HEK293 (cell line): ENCODE measurements around the gene PTPRF.

ENCODE experiments used
- AEBP2 ChIP-seq: fragments of 450-650 bp; formaldehyde crosslinking; IDR thresholded peaks from 2 replicates; pipeline ENCODE4 v1.5.1; 2016; ENCODE audit warnings: missing biosample characterization, missing genetic modification characterization, borderline replicate concordance
- ELK4 ChIP-seq: IDR thresholded peaks from 2 replicates; pipeline ENCODE4 v1.6.1; 2011; ENCODE audit warnings: mild to moderate bottlenecking, low read depth, low read length, borderline replicate concordance
- GLIS2 ChIP-seq: fragments of 450-650 bp; formaldehyde crosslinking; IDR thresholded peaks from 2 replicates; pipeline ENCODE4 v1.5.1; 2016; ENCODE audit warnings: missing biosample characterization, missing genetic modification characterization
- HIC1 ChIP-seq: fragments of 450-650 bp; formaldehyde crosslinking; IDR thresholded peaks from 2 replicates; pipeline ENCODE4 v1.5.1; 2016; ENCODE audit warnings: missing biosample characterization, missing genetic modification characterization
- KLF17 ChIP-seq: fragments of 450-650 bp; formaldehyde crosslinking; IDR thresholded peaks from 2 replicates; pipeline ENCODE4 v1.5.1; 2016; ENCODE audit warnings: missing biosample characterization, missing genetic modification characterization
- MEIS1 ChIP-seq: sonication (generic); formaldehyde crosslinking; IDR thresholded peaks from 2 replicates; pipeline ENCODE4 v1.8.1; 2022; ENCODE audit warnings: missing genetic modification reagents, mild to moderate bottlenecking, borderline replicate concordance
- PATZ1 ChIP-seq: fragments of 450-650 bp; formaldehyde crosslinking; IDR thresholded peaks from 2 replicates; pipeline ENCODE4 v1.5.1; 2016; ENCODE audit warnings: missing biosample characterization, missing genetic modification characterization
- PBX3 ChIP-seq: sonication (generic); formaldehyde crosslinking; IDR thresholded peaks from 2 replicates; pipeline ENCODE4 v1.8.1; 2022; ENCODE audit warnings: mild to moderate bottlenecking, moderate library complexity, missing genetic modification reagents
- SP2 ChIP-seq: fragments of 450-650 bp; formaldehyde crosslinking; IDR thresholded peaks from 2 replicates; pipeline ENCODE4 v1.5.1; 2016; ENCODE audit warnings: missing biosample characterization, missing genetic modification characterization
- SP3 ChIP-seq: fragments of 450-650 bp; formaldehyde crosslinking; IDR thresholded peaks from 2 replicates; pipeline ENCODE4 v1.5.1; 2016; ENCODE audit warnings: missing biosample characterization, missing genetic modification characterization
- YY2 ChIP-seq: fragments of 450-650 bp; formaldehyde crosslinking; IDR thresholded peaks from 2 replicates; pipeline ENCODE4 v1.5.1; 2016; ENCODE audit warnings: missing biosample characterization, missing genetic modification characterization
- ZFP41 ChIP-seq: fragments of 450-650 bp; formaldehyde crosslinking; IDR thresholded peaks from 2 replicates; pipeline ENCODE4 v1.5.1; 2016; ENCODE audit warnings: missing biosample characterization, missing genetic modification characterization, borderline replicate concordance
- ZFP69B ChIP-seq: fragments of 450-650 bp; formaldehyde crosslinking; IDR thresholded peaks from 2 replicates; pipeline ENCODE4 v1.5.1; 2016; ENCODE audit warnings: missing biosample characterization, missing genetic modification characterization
- ZNF174 ChIP-seq: fragments of 450-650 bp; formaldehyde crosslinking; IDR thresholded peaks from 2 replicates; pipeline ENCODE4 v1.5.0; 2017; ENCODE audit warnings: missing biosample characterization, mild to moderate bottlenecking, missing genetic modification characterization
- ZNF214 ChIP-seq: fragments of 450-650 bp; formaldehyde crosslinking; IDR thresholded peaks from 2 replicates; pipeline ENCODE4 v1.5.1; 2017; ENCODE audit warnings: missing biosample characterization, mild to moderate bottlenecking, missing genetic modification characterization, borderline replicate concordance
- ZNF274 ChIP-seq, 2 experiments: fragments of 200-500 bp in 1 of 2; fragments of 450-650 bp in 1 of 2; sonication (Bioruptor generic) in 1 of 2; formaldehyde crosslinking in 1 of 2; IDR thresholded peaks; 2 replicates each; pipeline versions ENCODE4 v1.5.1 to v1.6.1; 2014 to 2016; ENCODE audit warnings: borderline replicate concordance in 1 of 2, inconsistent platforms in 1 of 2, low read length in 1 of 2, missing biosample characterization in 1 of 2, missing genetic modification characterization in 1 of 2
- ZNF350 ChIP-seq: fragments of 450-650 bp; formaldehyde crosslinking; IDR thresholded peaks from 2 replicates; pipeline ENCODE4 v1.5.0; 2017; ENCODE audit warnings: missing biosample characterization, mild to moderate bottlenecking, missing genetic modification characterization
- ZNF513 ChIP-seq: fragments of 450-650 bp; IDR thresholded peaks from 2 replicates; pipeline ENCODE4 v1.5.1; 2018; ENCODE audit warnings: missing biosample characterization, missing genetic modification characterization
- ZNF548 ChIP-seq: fragments of 450-650 bp; formaldehyde crosslinking; IDR thresholded peaks from 2 replicates; pipeline ENCODE4 v1.5.1; 2016; ENCODE audit warnings: missing biosample characterization, missing genetic modification characterization
- ZNF549 ChIP-seq: fragments of 450-650 bp; IDR thresholded peaks from 2 replicates; pipeline ENCODE4 v1.5.1; 2018; ENCODE audit warnings: missing biosample characterization, missing genetic modification characterization, mild to moderate bottlenecking, inconsistent platforms, moderate library complexity
- ZNF580 ChIP-seq: fragments of 450-650 bp; formaldehyde crosslinking; IDR thresholded peaks from 2 replicates; pipeline ENCODE4 v1.5.1; 2016; ENCODE audit warnings: missing biosample characterization, missing genetic modification characterization
- ZNF585B ChIP-seq: fragments of 450-650 bp; formaldehyde crosslinking; IDR thresholded peaks from 2 replicates; pipeline ENCODE4 v1.5.1; 2016; ENCODE audit warnings: missing biosample characterization, missing genetic modification characterization
- ZNF624 ChIP-seq: fragments of 450-650 bp; formaldehyde crosslinking; IDR thresholded peaks from 2 replicates; pipeline ENCODE4 v1.5.1; 2017; ENCODE audit warnings: missing biosample characterization, missing genetic modification characterization
- ZNF639 ChIP-seq: fragments of 450-650 bp; formaldehyde crosslinking; IDR thresholded peaks from 2 replicates; pipeline ENCODE4 v1.5.1; 2016; ENCODE audit warnings: missing biosample characterization, missing genetic modification characterization
- ZNF704 ChIP-seq: fragments of 450-650 bp; formaldehyde crosslinking; IDR thresholded peaks from 2 replicates; pipeline ENCODE4 v1.5.1; 2016; ENCODE audit warnings: missing biosample characterization, missing genetic modification characterization
- ZNF792 ChIP-seq: fragments of 450-650 bp; formaldehyde crosslinking; IDR thresholded peaks from 2 replicates; pipeline ENCODE4 v1.5.1; 2016; ENCODE audit warnings: missing biosample characterization, missing genetic modification characterization

PTPRF gene

GRCh38 chr1:43582162-43582566 is 51.5 kb downstream of the PTPRF start (continued):
- no peak for TF ChIP-seq ZNF549 (tag by site-specific recombination)
- TF ChIP-seq ZFP41 (tag by site-specific recombination), result no peak
- no peak for TF ChIP-seq ZNF585B (tag by site-specific recombination)
- no peak for TF ChIP-seq ZNF792 (tag by site-specific recombination)
- no peak for TF ChIP-seq ZNF174 (tag by site-specific recombination)
- no peak for TF ChIP-seq ZNF639 (tag by site-specific recombination)
- no peak for TF ChIP-seq ZNF704 (tag by site-specific recombination)
- TF ChIP-seq ZNF513 (tag by site-specific recombination), result no peak
- peak; percentile 69 for TF ChIP-seq GLIS2 (tag by site-specific recombination)
- TF ChIP-seq ZFP69B (tag by site-specific recombination), result peak; percentile 78; the same call in 1 of the 2 replicates
- TF ChIP-seq SP2, result peak; percentile 36
- peak; percentile 99 for TF ChIP-seq HIC1
- no peak for TF ChIP-seq YY2
- no peak for TF ChIP-seq ELK4
- no peak for TF ChIP-seq ZNF350
- TF ChIP-seq PATZ1 (tag by site-specific recombination), result peak; percentile 88
- TF ChIP-seq ZNF214, result no peak
- TF ChIP-seq ZNF548, result no peak
- TF ChIP-seq MEIS1, result no peak
- TF ChIP-seq AEBP2 (tag by site-specific recombination), result no peak
- TF ChIP-seq ZNF274 (IDR thresholded peaks at IDR 0.05; ENCODE audit: low read length), result no peak
- no peak for TF ChIP-seq ZNF274 (tag by site-specific recombination; IDR thresholded peaks at IDR 0.05; ENCODE audit: borderline replicate concordance)
- peak; percentile 74 for TF ChIP-seq KLF17 (tag by site-specific recombination)
- TF ChIP-seq SP3, result peak; percentile 39; the same call in 1 of the 2 replicates
- TF ChIP-seq PBX3 (CRISPR knock-in tag), result no peak
- TF ChIP-seq ZNF624 (tag by site-specific recombination), result no peak
- TF ChIP-seq ZNF580 (tag by site-specific recombination), result no peak
